HepG2 (cell line): ENCODE measurements around the gene SARNP.

Experiments used
- KLF13 ChIP-seq: sonication (generic); formaldehyde crosslinking; IDR thresholded peaks from 2 replicates; pipeline ENCODE4 v1.4.0; 2020; ENCODE audit warnings: mild to moderate bottlenecking, missing genetic modification reagents
- POLR2A ChIP-seq, 2 experiments: IDR thresholded peaks; 2 replicates each; pipeline ENCODE4 v1.6.1; 2011; ENCODE audit warnings: low read depth in 2 of 2, low read length in 2 of 2, mild to moderate bottlenecking in 1 of 2, moderate library complexity in 1 of 2; ENCODE audit not compliant: insufficient read depth in 1 of 2
- SIN3A ChIP-seq: IDR thresholded peaks from 2 replicates; pipeline ENCODE4 v1.6.1; 2011; ENCODE audit warnings: low read depth, mild to moderate bottlenecking, control low read depth, low read length, borderline replicate concordance
- TBP ChIP-seq: sonication (generic); formaldehyde crosslinking; IDR thresholded peaks from 2 replicates; pipeline ENCODE4 v1.5.0; 2020; ENCODE audit warnings: missing genetic modification reagents

- TF ChIP-seq TBP (no peak), POLR2A (IDR thresholded peaks at IDR 0.05; ENCODE audit: insufficient read depth in 1 of 2, low read depth in 2 of 2, low read length in 2 of 2) (no peak), KLF13 (CRISPR knock-in tag) (no peak), SIN3A (no peak)
These were observed 99.5 kb downstream of the SARNP start for GRCh38 chr12:55718015-55718414.
